CD1c-positive myeloid dendritic cell (primary cell): Measurements from ENCODE around the gene CLDN7.
A peak's percentile ranks its signal among the peaks of the same experiment; 100 is the strongest.

Experiments
- DNase-seq: peaks from one replicate; pipeline ENCODE4 v3.0.0-alpha.2; 2016; ENCODE audit errors: extremely low spot score

The CLDN7 gene

GRCh38 chr17:7262192-7262934, at the start of gene CLDN7:
Gene CLDN7 (minus strand): TSS chr17:7262478. CDS start chr17:7262043, 435 bp downstream.
- no peak for DNase-seq

DNA sequence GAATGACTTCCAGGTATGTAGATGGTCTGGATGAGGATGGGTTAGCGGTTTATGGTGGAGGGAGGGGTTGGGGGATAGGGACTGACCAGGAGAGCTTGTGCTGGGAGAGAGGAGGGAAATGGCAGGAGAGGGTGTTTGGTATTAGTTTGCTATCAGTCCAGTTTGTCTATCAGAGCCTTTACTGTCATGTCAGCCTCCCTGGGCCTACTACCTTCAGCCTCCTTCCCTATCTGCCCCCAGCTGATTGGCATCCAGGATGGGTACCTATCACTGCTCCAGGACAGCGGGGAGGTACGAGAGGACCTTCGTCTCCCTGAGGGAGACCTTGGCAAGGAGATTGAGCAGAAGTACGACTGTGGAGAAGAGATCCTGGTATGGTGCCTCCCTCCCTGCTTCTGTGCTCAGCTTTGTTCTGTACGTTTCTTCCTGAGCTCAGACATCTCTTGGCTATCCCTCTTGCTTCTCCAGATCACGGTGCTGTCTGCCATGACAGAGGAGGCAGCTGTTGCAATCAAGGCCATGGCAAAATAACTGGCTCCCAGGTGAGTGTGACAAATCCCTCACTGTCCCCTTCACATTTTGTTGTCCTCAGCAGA, 48.9 kb upstream of the CLDN7 start:
- DNase-seq, result no peak

- DNase-seq, result no peak
Measured at GRCh38 chr17:7309628-7310027, 47.4 kb upstream of the CLDN7 start.

DNA sequence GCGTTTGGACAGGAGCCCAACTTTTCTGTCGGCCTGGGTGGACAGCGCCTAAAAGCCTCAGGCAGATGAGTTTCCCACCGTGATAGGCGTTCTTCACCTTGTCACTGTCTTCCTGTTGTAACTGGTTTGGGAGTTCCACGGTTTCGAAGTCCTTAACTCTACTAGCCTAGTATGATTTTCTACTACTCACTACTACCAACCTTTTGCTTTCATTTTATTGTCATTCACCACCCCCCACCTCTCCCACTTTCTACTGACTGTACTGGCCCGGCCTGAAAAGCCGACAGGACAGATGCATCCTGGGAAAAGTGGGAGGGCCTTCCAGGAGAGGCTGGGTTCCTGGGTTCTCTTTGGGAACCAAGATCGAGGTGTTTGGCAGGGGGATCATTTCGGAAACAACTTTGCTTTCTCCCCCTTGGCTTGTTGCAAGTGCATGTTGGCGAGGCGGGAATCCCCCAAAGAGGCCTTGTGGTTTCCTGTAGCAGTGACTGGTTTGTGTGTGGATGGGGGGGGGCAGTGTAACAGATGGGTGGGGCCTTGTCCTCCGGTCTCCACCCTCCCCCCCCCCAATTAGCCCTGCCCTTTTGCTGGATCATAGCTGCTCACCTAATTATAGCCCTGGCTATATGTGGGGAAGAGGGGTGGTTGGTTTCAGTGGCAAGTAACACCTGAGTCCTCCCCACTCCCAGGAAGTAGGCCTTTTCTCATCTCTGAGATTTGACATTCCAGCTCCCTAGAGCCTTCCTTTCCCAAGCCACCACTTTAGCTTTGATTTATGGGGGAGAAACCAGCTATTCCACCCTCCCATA, 46.6 kb upstream of the CLDN7 start:
- DNase-seq, result peak; percentile 83

DNA sequence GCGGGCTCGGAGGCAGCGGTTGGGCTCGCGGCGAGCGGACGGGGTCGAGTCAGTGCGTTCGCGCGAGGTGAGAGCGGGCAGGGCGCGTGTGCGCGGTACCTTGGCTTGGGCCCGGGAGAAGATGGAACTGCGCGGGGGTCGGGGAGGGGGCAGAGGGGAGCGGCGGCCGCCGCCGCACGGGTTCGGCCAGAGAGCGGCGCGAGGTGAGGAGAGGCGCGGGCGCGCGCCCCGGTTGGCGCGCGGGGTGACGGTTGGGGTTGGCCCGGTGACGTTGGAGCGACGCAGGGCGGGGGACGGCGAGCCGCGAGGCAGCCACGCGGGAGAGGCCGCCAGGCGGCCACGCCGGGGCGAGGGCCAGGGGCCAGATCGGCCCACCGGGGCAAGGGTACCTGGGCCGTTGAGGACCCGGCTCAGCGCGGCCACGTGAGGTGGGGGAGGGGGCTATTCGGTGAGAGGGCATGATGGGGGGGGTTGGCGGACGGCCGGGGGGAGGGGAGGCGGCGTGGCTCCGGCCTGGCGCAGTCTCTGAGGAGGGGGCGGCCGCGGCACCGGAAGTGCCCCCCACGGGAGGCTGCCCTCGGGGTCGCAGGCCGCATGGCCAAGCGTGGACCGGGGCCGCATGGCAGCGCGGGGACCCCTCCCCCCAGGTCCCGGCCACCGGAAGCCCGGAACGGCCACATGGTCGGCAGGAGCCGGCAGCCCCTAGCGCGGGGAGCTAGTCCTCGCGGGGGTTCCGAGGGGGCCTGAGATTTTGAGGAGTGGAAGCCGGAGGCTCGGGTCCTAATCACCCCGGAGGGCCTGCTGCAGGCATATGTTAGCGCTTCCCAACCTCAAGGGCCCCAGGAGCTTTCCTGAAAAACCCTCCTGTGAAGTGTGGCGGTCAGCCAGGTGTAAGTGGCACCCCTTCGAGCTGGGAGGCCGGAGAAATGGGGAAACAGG, 45.7 kb upstream of the CLDN7 start:
- DNase-seq, result peak; percentile 70

GRCh38 chr17:7306911-7307685, 44.8 kb upstream of the CLDN7 start, which contains the start of gene EIF5A:
Gene EIF5A (plus strand): TSS chr17:7307628. CDS start chr17:7309636, 2,008 bp downstream.
- peak; percentile 100 for DNase-seq

- no peak for DNase-seq
Measured at GRCh38 chr17:7304179-7304578, 41.9 kb upstream of the CLDN7 start.

GRCh38 chr17:7296189-7296861, 34.0 kb upstream of the CLDN7 start:
- DNase-seq, result peak; percentile 90

DNA sequence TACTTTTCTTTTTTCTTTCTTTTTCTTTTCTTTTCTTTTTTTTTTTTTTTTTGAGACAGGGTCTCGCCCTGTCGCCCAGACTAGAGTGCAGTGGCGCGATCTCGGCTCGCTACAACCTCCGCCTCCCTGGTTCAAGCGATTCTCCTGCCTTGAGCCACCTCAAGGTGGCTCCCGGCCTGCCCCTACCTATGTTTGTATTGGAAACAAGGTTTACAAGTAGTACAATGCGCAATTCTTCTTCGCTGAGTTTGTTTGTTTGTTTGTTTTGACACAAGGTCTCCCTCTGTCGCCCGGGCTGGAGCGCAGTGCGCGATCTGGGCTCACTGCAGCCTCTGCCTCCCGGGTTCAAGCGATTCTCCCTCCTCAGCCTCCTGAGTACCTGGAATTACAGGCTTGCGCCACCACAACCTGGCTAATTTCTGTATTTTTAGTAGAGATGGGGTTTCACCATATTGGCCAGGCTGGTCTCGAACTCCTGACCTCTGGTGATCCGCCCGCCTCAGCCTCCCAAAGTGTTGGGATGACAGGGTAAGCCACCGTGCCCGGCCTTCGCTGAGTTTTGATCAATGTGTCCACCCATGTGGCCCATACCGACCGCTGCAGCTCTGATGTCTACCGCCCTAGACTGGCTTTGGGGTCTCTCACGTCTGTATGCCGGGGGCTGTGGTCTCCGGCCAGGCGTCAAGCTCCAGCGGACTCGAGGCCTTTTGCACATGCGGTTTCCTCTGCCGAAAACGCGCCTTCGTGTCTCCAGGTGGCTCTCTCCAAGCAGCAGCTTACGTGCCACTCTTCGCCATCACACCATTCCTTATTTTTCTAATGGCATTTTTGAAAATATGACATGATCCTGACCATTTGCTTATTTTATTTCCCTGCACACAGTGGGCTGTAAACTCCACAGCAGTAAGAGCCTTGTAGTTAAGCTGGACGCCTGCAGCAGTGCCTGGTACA, 33.2 kb upstream of the CLDN7 start:
- DNase-seq, result no peak

DNA sequence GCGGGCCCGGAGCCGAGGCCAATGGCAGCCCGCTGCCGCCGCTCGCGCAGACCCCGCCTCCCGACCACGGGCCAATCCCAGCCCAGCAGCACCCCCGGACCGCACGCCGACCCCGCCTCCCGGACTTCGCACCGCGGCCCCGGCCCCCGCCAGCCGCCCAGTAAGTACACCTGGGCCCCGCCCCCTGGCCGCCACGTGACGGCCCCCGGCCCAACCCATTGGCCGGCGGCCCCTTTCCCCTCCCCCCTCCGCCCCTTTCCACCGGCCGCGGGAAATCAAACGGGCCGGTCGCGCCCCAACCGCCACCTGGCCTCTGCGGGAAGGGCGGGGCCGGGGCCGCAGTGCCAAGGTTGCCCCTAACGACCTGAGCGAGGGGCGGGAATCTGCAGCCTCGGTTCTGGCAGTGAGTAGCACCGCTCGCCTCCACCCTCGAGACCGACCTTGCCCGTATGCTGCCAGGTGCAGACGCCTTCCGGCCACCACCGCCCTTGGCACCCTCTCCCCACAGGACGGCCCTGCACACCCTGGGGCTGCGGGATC, 32.4 kb upstream of the CLDN7 start, which contains the start of gene YBX2:
Gene YBX2 (minus strand): TSS at position 26 of the 540 bp plus-strand sequence. CDS start 139 bp downstream, outside the sequence.
- peak; percentile 45 for DNase-seq

- no peak for DNase-seq
Measured at GRCh38 chr17:7293816-7294613, 31.7 kb upstream of the CLDN7 start.

DNA sequence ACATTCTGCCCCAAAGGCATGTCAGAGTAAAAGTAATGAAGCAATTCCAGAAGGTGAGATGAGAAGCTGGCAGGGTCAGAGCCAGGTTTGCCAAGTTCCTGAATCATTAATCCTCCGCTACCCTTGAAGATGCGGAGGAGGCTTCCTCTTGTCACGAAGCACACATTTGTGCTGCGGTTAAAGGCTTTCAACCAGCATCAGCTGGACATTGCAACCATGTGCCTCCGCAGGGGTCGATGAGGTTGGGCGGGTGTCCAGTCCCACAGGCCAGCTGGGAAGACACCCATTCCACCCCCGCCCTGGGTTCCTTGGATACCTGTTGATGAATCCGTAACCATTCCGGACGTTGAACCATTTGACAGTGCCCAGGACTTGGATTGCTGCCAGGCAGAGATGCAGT, 30.9 kb upstream of the CLDN7 start:
- DNase-seq, result no peak

DNA sequence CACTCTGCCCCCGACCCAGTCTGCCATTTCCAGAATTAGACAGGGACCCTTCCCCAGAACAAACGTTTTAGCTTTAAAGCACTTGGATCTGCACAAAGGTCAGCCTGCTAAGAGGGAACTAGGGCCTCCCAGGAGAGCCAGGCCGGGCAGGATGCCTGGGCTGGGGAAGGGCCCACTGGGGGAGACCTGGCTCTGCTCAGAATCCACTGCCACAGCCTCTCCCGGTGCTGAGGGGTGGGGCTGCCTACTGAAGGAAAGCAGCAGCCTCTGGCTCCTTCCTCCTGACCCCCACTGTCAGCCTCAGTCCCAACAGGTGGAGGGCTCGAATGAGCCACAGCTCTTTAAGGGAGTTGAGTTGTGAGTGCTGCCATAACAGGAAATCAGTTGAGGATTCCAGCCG, 30.5 kb upstream of the CLDN7 start:
- no peak for DNase-seq

- no peak for DNase-seq
Measured at GRCh38 chr17:7292194-7292593, 29.9 kb upstream of the CLDN7 start.

- no peak for DNase-seq
Measured at GRCh38 chr17:7290685-7291084, 28.4 kb upstream of the CLDN7 start.

- DNase-seq, result no peak
Measured at GRCh38 chr17:7290166-7290565, 27.9 kb upstream of the CLDN7 start.

DNA sequence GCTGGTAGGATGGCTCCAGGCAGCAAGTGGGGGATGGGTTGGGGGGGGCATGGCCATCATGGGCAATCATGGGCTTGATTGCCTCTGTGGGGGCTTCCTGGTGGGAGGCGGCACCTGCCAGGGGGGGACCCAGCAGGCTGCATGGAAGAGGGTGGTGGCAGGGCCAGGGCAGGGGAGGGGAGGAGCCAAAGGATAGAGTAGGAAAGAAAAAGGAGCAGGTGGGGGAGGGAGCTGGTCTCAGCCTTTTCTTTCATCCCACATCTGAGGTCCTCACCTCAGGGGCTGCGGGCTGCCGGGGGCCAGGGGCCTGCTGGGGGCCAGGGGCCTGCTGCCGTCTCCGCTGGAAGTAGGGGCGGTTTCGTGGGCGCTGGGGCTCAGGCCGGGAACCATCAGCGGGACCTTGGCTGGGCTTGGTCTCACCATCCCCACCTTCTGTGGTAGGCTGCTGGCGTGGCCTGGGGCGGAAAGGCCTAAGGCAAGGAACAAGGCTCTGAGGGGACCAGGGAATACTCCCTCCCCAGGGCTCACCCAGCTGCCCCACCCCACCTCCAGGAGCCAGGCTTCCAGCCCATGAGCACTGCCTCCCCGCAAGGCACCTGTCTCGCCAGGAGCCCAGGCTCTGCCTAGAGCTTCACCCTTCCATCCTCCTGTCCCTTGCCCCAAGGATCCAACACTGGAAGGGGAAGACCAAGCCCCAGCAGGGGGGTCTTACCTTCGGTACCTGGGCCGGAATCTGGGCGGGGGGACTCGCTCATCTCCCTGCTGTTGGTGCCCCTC, 27.2 kb upstream of the CLDN7 start:
- DNase-seq, result no peak
